ENCODE data around the gene GRIK4. TPM values are rescaled to one million over a fixed set of nuclear protein-coding genes. Genes with fewer than 3 reads are reported as not detected.

The GRIK4 gene
- total and polyA plus RNA-seq, 9 of the 15 experiments (the other 6 are each of a cell fraction or from before 2014, with no cell fraction given) = not detected

DNA sequence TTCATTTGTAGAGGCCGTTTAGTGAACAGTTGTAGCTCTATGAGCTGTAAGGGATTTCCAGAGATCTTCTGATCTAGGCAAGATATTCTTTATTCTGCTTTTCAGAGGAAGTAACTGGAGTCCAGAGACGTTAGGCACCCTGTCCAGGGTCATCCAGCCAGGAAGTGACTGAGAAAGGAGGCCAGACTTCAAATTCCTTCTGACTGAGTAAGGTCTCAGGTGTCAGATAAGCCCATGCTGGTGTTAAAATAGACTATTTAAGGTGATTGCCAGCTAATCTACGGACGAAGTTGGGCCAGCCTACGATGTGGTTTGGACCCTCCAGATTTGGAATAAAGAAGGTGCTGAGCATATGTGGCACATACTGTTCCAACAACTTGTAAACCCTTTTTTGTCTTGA lies 54.6 kb downstream of the GRIK4 start (continued):
- TF ChIP-seq, protein P1, sequence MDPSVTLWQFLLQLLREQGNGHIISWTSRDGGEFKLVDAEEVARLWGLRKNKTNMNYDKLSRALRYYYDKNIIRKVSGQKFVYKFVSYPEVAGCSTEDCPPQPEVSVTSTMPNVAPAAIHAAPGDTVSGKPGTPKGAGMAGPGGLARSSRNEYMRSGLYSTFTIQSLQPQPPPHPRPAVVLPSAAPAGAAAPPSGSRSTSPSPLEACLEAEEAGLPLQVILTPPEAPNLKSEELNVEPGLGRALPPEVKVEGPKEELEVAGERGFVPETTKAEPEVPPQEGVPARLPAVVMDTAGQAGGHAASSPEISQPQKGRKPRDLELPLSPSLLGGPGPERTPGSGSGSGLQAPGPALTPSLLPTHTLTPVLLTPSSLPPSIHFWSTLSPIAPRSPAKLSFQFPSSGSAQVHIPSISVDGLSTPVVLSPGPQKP (CRISPR knock-in tag; IDR thresholded peaks at IDR 0.05) = no peak
- no peak for TF ChIP-seq POU5F1 (IDR thresholded peaks at IDR 0.05; ENCODE audit: borderline replicate concordance, low read depth, low read length, partially characterized antibody)

DNA sequence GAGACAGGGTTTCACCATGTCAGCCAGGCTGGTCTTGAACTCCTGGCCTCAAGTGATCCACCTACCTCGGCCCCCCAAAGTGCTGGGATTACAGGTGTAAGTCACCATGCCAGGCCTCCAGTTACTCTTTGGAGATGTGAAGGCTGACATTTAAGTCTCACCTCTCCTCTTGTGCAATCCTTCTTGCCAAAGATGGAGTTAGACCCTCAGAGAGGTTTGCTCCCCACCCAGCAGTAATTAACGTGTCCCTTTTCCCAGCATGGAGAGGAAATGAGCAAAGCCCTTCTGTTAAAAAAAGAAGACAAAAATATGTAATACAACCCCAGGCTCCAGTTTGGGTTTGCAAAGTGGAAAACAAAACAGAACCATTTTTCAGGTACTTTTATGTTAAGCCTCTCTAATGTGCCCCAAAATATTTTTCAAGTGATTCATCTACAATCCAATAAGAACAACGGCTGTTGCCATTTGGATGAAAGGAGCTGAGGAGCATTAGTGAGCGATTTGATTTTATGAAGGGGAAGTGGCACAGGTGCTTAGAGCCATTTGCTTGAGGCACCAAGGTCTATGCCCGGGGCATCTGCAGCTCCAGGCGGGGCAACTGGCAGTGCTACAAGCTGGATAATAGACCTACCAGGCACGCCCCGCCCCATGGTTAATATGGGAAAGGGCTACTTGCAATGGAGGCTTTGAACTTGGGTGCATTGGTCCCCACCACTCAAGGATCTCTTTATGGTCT lies 57.2 kb downstream of the GRIK4 start:
- Histone ChIP-seq H4K20me1 (replicated peaks; ENCODE audit: control insufficient read depth, insufficient read depth, low read length) (peaks cover 5% of the 10 kb centered on the region; the same call in 1 of the 2 replicates), H3K4me1 (replicated peaks in 1 of 2; ENCODE audit: control insufficient read depth in 2 of 2, insufficient read depth in 2 of 2, low read length in 2 of 2) (peaks cover 0 to 13% of the 10 kb centered on the region in 2 experiments; a peak in 2 of 5 replicates), H3K4me3 (no peak overlapping the region), H3K9me3 (replicated peaks; ENCODE audit: control insufficient read depth, insufficient read depth, low read depth, low read length) (no peaks in the 10 kb centered on the region), H3K9me1 (ENCODE audit: control insufficient read depth, insufficient read depth, low read length) (no peaks in the 10 kb centered on the region), H2AFZ (ENCODE audit: low read depth, low read length) (no peak overlapping the region), H3K27ac (ENCODE audit: extremely low read depth, low read depth, low read length) (no peak overlapping the region), H3K4me2 (ENCODE audit: insufficient read depth, low read length) (no peak overlapping the region), H3K79me2 (ENCODE audit: control insufficient read depth, insufficient read depth, low read length) (no peaks in the 10 kb centered on the region), H3K36me3 (ENCODE audit: control insufficient read depth, insufficient read depth, low read length) (no peaks in the 10 kb centered on the region), H3K27me3 (ENCODE audit: control insufficient read depth in 2 of 2, insufficient read depth in 2 of 2, low read length in 2 of 2) (peaks cover 16 to 42% of the 10 kb centered on the region in 2 experiments; a peak in 4 of 5 replicates), H3K9ac (ENCODE audit: insufficient read depth in 1 of 2, low read depth in 2 of 2, low read length in 2 of 2) (no peak overlapping the region)
- TF ChIP-seq, protein P2, sequence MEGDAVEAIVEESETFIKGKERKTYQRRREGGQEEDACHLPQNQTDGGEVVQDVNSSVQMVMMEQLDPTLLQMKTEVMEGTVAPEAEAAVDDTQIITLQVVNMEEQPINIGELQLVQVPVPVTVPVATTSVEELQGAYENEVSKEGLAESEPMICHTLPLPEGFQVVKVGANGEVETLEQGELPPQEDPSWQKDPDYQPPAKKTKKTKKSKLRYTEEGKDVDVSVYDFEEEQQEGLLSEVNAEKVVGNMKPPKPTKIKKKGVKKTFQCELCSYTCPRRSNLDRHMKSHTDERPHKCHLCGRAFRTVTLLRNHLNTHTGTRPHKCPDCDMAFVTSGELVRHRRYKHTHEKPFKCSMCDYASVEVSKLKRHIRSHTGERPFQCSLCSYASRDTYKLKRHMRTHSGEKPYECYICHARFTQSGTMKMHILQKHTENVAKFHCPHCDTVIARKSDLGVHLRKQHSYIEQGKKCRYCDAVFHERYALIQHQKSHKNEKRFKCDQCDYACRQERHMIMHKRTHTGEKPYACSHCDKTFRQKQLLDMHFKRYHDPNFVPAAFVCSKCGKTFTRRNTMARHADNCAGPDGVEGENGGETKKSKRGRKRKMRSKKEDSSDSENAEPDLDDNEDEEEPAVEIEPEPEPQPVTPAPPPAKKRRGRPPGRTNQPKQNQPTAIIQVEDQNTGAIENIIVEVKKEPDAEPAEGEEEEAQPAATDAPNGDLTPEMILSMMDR (IDR thresholded peaks at IDR 0.05 in 2 of 3, conservative IDR thresholded peaks at IDR 0.05 in 1 of 3; ENCODE audit: insufficient read depth in 2 of 3, low read depth in 1 of 3, low read length in 3 of 3) = no peak
- ChIA-PET POLR2A (no interaction called here), CTCF (ENCODE audit: low intra/inter-chr PET ratio) (no interaction called here)
- in situ Hi-C loops (cut with MboI) = no loop called here
- intact Hi-C loops (cut with micrococcal nuclease) = no loop called here
- DNase-seq (ENCODE audit: extremely low read depth in 1 of 4, low spot score in 3 of 4) (no peak), ATAC-seq (no peak), FAIRE-seq (no peak)
- BruUV-seq (replicated peaks) = no TSS peak
- 2% methylated on average over 8 of the region's 8 CpGs for WGBS (ENCODE audit: insufficient coverage, low coverage, missing lambda C conversion rate)

All from K562 (cell line).